ENCODE data around the gene MADD.
A peak's percentile ranks its signal among the peaks of the same experiment; 100 is the strongest.

The MADD gene

DNA sequence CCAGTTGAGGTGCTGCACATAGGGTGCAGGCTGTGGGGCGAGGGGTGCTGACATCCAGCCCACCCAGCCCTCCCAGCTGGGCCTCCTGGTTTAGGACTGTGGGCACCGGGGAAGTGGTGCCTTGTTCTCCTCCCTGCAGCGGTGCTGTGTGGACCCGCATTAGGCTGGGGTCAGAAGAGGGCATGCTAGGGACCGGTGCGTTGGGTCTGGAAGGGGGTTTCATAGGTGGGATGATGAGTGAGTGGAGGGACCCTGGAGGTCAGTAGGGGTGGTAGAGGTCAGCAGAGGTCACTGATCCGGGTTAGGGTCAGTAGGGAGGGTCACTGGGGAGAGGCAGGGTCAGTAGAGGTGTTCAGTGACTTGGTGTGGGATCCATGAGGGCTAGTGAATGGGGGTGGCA lies 89.2 kb downstream of the MADD start:
- DNase-seq (ENCODE audit: low spot score), result no peak

DNA sequence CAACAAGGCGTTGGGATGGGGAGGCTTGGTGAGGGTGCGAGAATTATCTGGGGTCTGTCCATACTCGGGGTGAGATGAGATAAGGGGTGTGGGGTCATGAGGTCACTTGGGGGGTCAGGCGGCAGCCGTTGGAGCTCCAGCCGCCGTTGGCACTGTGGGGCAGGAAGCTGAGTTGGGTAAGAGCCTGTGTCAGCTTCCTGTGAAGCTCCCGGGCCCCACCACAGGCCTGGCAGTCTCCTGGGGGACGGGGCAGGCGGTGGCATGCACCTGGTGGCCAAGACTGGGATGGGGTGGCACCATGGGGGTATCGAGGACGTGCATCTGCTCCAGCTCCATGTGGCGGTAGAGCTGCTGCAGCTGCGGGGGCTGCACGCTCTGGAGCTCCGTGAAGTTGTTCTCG lies 89.7 kb downstream of the MADD start:
- DNase-seq (ENCODE audit: low spot score), result no peak

DNA sequence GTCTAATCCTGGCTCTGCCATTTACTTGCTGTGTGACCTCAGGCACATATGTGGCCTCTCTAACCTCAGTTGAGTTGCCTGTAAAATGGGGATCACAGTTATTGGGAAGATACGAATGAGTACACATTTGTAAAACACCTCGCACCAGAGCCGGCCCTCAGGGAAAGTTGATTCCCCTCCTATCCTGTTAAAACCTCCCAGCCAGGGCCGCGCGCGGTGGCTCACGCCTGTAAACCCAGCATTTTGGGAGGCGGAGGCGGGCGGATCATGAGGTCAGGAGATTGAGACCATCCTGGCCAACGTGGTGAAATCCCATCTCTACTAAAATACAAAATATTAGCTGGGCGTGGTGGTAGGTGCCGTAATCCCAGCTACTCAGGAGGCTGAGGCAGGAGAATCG lies 90.4 kb downstream of the MADD start:
- no peak for DNase-seq (ENCODE audit: low spot score)

DNA sequence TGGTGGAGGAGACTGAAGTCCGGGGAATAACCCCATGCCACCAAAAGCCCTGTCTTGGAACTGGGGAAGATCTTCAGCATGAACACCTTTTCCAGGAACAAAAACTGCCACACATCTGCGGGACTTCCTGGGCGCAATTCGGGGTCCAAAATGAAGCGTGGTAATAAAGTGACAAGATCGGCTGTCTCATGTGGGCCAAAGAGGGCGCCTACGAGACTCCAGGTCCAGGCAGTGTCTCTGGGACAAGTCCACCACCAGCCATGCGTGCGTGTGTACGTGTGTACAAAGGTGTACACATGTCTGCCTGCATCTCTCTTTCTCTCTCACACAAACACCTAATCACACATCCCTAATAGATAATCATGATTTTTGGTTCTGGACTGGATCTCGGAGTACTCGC lies 91.5 kb downstream of the MADD start:
- no peak for DNase-seq (ENCODE audit: low spot score)

DNA sequence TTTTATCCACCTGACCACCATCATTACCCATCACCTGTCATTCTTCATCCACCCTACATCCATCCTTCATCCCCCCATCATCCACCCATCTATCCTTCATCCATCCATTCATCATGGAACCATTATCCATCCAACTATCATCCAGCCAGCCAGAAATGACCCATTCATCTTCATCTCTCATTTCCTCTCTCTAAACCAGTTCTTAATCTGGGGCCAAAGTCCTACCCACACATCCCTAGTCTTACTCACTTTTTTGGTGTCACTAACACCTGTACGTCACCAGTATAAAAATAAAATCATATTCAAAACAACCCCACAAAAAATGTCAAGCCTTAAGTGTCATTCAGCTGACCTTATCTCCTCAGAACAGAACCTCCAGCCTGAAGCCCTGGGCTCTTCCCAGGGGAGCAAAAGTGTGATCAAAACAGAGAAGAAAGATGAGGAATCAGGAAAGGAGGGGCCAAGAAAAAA lies 96.1 kb downstream of the MADD start:
- no peak for DNase-seq (ENCODE audit: low spot score)

DNA sequence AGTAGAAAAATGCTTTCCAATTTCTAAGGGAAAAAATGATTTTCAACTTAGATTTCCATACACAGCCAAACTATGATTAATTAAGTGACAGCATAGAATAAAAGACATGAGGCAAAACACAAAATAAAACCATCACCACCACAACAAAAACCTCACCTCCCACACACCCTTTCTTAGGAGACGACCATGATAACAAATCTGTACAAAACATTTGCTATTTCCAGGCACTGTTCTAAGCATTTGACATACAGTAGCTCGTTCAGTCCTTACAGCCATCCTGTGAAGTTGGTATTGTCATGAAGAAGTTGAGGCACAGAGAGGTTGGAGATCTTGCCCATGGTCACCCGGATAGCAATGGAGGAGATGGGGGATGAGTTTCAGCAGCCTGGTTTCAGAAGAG lies 99.7 kb downstream of the MADD start:
- DNase-seq (ENCODE audit: low spot score), result no peak

DNA sequence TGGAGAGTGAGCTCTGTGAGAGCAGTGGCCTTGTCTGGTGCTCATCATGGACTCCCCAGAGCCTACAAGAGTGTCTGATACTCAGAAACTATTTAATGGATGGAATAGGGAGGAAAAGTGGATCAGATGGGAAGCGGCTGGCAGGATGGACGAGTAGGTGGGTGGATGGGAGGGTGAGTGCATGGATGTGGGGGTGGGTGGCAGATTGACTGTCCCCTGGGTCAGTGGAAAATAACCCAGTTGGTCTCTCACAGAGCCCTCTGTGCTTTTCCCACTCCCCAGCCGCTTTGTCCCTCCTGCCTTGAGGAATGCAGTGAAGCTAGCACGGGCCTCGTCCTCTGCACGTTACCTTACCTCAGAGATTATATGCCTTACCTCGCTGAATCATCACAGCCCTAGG lies 102.5 kb downstream of the MADD start:
- no peak for DNase-seq (ENCODE audit: low spot score)

DNA sequence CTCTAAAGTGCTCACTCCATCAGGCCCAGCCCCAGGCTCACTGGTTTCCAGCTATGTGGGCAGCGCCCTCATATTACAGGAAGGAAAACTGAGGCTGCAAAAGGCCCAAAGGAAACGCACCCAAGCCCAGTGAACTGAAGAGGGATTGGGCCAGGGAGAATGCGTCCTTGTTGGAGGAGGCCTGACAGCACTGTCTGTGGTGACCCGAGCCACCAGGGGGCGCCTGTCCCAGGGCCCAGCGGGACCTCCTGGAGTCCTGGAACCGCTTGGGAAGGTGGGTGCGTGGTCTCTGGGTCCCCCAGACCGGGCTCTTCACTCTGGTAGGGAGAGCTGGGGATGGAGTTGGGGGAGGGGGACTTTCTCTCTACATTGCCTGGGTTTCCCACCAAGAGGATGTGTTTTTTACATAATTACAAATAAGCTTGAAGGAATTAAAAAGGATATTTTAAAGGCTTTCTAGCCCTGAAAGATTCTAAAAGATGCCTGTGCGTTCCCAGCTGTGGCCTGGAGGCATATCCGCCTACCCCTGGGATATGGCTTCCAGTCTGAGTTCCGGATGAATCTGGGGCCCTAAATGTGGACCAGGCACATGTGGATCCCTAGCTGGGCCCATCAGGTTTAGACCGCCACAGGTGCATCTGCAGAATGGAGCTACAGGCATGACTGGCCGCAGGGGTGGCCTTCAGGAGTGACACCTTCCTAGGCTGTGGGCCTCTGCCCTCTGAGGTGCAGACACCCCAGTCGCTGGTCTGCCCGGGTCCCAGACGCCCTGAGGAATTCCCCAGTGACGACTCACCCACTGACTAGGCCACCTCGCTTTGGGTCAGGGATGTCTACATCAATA lies 104.2 kb downstream of the MADD start:
- peak; percentile 92 for DNase-seq (ENCODE audit: low spot score)

DNA sequence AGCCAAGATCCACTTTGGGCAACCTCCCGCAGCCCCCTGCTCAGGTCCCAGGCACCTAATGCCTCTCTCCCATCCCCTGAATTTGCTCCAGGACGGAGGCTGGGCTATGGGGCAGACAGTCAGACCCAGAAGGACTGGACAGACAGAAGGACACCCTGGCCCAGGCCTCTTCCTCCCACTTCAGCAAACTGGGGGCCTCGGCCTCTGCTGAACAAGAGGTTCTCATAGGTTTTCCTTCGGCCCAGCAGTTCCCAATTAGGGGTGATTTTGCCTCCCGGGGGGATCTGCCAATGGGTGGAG lies 104.7 kb downstream of the MADD start:
- no peak for DNase-seq (ENCODE audit: low spot score)

DNA sequence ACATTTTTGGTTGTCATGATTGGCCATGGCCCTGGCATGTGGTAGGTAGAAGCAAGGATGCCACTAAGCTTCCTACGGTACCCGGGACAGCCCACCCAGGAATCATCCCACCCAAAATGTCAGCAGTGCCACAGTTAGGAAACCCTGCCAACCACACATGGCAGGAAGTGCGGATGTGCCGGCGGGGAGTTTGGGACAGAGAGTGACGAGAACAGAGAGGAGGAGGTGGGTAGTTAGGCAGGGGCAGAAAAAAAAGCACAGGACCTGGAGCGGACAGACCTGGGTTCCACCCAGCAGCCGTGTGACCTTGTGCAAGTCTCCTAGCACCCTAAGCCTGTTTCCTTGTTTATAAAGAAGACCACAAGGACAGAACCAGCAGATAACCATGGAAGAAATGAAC lies 105.1 kb downstream of the MADD start:
- DNase-seq (ENCODE audit: low spot score), result no peak

DNA sequence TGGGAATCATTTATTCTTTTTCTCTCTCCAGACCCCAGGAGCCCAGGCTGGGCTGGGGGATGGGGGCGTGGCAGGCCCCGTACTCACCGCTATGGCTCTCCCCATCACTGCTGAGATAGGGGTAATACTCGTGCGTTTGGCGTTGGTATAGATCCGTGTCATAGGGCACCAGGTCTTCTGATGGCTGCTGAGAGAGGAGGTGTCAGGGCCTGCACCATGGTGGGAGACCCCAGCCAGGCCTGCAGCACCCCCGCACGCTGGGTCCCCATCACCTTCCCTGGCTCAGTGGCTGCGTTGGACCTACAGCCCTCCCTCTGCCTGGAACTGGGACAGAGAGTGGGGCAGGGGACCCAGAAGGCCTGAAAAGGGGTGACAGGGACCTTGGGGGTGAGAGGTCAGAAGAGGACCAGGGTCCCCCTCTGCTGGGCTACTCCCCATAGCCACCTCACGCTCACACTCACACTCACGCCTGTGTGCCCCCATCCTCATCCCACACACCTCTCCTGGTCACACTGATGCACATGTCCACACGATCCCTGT lies 105.7 kb downstream of the MADD start:
- DNase-seq (ENCODE audit: low spot score), result no peak

DNA sequence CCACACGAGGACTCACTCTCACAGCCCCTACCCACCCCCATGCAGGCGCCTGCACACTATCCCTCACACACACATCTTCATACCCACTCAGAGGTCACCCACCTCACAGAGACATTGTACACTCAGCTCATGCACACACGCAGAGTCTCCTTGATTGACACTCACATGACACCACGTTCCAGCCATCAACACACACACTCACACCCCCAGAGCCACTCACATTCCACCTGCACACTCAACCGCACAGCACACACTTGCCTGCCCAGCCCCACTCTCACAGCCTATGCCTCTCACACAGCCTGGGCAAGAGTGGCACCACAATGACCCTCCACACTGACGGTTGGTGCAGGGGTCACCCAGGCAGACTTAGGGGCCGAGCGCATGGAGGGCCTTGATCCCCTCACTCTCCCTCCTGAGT lies 106.2 kb downstream of the MADD start:
- DNase-seq (ENCODE audit: low spot score), result no peak

DNA sequence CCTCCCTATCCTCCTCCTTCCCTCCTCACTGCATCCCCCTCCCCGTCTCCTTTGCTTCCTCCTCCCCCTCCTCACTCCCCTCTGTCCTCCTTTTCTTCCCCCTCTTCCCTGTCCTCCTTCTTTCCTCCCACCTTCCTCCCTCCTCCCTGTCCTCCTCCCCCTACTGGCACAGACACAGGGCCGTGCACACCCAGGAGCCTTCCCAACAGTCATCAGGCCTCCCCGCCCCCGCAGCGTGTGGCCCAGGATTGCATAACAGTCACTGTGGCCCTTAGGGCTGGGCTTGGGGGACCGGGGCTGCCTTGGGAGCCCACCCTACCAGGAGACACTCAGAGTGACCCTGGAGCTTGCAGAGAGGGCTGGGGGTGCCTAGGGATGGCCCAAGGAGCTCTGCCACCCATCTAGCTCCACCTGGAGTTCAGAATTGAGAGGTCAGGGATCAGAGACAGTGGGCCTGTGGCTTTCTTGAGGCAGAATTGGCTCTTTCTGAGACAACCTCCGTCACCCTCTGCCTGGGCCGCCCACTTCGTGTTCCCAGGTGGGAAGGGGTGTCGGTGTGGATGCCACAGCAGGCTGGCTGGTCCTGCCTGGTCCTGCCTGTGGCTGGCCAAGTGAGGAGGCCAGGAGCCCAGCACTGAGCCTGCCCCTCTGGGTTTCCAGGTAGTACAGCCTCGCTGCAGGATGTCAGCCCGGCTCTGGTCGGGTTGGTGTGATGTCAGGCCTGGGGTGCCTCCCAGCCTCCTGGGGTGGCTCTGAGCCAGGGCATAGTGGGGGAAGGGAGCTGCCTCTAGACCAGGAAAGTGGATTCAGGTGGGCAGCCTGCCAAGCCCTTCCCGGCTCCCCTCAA lies 106.8 kb downstream of the MADD start:
- peak; percentile 27 for DNase-seq (ENCODE audit: low spot score)

DNA sequence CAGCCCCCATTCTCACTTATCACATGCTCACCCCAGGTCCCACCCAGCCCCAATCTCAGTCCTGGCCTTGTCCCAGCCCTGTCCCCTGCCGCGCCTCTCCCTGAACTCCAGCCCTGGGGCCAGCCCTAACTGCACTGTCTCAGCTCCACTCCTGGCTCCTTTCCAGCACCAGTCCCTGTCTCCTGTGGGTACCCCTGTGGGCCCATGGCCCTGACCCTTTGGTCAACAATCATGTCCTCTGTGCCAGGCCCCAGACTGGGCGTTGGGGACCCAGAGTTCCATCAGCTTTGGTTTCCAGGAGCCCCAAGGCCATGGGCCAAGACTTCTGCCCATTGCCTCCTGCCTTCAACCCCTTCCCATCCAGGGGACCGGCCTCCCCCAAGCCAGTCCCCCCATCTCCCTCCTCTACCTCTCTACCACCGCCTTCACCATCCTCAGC lies 107.7 kb downstream of the MADD start:
- no peak for DNase-seq (ENCODE audit: low spot score)

DNA sequence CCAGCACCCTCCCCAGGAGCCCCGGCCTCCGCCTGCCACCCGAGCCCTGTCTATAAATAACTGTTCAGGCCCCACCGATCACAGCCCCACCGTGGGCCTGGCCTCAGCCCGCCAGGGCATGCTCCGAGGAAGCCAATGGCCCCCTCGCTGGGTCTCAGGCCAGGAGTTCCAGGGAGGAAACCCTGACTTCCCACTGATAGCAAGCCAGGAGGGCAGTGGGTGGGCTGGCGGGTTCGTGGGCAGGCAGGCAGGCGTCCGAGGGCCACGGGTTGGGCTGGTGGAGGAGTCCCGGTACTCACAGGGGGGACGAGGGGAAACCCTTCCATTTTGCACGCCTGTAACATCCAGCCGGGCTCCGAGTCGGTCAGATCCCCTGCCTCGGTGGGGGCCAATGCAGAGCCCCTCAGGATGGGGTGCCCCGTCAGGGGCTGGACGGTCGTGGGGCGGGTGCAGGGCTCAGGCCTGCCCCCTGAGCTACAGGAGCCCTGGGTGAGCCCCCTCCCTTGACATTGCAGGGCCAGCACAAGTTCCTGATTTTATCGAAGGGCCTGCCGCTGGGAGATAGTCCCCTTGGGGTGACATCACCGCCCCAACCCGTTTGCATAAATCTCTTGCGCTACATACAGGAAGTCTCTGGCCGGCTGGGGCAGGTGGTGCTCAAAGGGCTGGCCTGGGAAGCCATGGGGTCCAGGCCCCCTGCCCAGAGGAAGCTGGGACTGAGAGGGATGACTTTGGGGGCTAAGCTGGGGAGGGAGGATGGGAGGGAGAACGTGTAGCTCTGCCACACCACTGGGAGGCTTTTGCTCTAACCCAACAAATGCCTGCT lies 108.3 kb downstream of the MADD start, which contains the start of gene SPI1:
TSS of gene SPI1 (minus strand) at position 538 of the 826 bp plus-strand sequence. CDS start at position 344, 194 bp downstream.
- peak; percentile 17 for DNase-seq (ENCODE audit: low spot score)

DNA sequence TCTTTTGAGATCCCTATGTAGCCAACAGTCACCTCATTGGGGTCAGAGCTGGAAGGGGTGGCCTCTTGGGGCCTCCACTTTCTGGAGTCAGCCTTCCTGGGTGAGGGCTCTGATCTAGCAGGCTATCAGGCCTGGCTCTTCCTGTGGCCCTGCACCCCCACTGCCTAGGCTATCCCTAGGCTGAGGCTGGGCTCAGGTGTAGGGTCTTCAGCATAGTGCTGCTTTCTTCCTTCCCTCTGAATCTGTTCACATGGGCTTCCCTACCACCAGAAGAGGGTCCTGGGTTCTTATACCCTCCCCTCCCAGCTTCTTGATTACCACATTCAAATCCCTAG lies 108.9 kb downstream of the MADD start:
- DNase-seq (ENCODE audit: low spot score), result no peak

DNA sequence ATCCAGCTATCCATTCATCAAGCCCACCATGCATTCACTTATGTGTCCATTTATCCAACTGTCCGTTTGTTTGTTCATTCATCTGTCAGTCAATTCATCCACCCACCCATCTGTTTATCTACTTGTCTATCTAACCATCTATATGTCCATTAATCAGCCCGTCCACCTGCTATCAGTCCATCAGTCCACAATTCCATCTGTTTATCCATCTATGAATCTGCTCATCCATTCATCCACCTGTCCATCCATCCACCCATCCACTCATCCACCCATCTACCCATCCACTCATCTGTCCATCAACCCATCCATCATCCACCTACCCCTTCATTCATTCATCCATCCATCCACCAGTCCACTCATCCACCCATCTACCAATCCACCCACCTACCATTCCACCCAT lies 109.4 kb downstream of the MADD start:
- no peak for DNase-seq (ENCODE audit: low spot score)
